ENCODE results near the gene RCSD1. TPM values are rescaled to one million over a fixed set of nuclear protein-coding genes. Genes with fewer than 3 reads are reported as not detected.

RCSD1 gene
- total RNA-seq, 1 experiment from 2014 or later: 0.16 TPM

DNA sequence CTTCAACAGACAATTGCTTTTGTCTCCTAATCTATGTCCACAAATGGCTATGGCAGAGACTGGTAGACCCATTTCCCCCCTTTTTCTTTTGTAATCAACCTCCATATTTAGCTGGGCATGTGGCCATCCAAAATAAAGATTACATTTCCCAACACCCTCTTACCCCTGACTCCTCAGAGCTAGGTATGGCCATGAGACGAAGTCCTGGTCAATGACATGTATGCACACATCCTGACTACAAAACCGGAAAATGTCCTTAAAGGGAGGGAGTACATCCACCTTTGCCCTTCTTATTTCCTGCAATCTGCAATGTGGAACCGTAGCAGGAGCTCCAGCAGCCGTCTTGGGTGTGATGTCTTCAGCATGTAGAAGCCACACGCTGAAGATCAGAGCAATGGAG is 36.2 kb upstream of the RCSD1 start:
- no peak overlapping the region for H3K4me3 Mint-ChIP-seq (ENCODE audit: unreplicated experiment)
- peaks cover 9% of the 10 kb centered on the region for H3K4me1 Mint-ChIP-seq (ENCODE audit: insufficient read depth, unreplicated experiment)
- peak; percentile 42 for DNase-seq (ENCODE audit: unreplicated experiment)
- intact Hi-C loops (cut with micrococcal nuclease): no loop called here
- no peaks in the 10 kb centered on the region for H3K27me3 Mint-ChIP-seq (ENCODE audit: insufficient read depth, unreplicated experiment)
- TF ChIP-seq, protein P1, sequence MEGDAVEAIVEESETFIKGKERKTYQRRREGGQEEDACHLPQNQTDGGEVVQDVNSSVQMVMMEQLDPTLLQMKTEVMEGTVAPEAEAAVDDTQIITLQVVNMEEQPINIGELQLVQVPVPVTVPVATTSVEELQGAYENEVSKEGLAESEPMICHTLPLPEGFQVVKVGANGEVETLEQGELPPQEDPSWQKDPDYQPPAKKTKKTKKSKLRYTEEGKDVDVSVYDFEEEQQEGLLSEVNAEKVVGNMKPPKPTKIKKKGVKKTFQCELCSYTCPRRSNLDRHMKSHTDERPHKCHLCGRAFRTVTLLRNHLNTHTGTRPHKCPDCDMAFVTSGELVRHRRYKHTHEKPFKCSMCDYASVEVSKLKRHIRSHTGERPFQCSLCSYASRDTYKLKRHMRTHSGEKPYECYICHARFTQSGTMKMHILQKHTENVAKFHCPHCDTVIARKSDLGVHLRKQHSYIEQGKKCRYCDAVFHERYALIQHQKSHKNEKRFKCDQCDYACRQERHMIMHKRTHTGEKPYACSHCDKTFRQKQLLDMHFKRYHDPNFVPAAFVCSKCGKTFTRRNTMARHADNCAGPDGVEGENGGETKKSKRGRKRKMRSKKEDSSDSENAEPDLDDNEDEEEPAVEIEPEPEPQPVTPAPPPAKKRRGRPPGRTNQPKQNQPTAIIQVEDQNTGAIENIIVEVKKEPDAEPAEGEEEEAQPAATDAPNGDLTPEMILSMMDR (IDR thresholded peaks at IDR 0.05; ENCODE audit: unreplicated experiment): no peak
- BruUV-seq (replicated peaks): no TSS peak
- POLR2A ChIA-PET: interaction anchor here (2.2 kb wide), 1 partner anchor 21 kb away, joined by 9 read pairs; no protein-coding TSS in a partner anchor
- H3K36me3 Mint-ChIP-seq (ENCODE audit: insufficient read depth, unreplicated experiment): peaks cover 3% of the 10 kb centered on the region
- H3K27ac Mint-ChIP-seq (ENCODE audit: low read depth, unreplicated experiment): no peak overlapping the region
- CTCF ChIA-PET: interaction anchor here (0.6 to 6.8 kb wide), 11 partner anchors 15 to 281 kb away, joined by 3 to 87 read pairs (median 4); partner anchors contain the start of gene CREG1
- no peaks in the 10 kb centered on the region for H3K9me3 Mint-ChIP-seq (ENCODE audit: unreplicated experiment)

DNA sequence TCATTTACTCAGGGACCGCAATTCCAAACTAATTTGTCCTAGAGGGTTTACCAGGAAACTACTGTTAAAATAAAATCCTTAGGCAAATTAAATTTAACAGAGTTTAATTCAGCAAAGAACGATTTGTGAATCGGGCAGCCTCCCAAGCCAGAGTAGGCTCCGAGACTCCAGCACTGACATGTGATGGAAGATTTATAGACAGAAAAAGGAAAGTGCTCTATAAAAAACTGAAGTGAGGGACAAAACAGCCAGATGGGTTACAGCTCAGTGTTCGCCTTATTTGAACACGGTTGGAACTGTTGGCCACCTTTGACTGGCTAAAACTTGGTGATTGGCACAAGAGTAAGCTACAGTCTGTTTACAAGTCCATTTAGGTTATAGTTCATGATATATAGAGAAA is 35.2 kb upstream of the RCSD1 start:
- Mint-ChIP-seq H3K27me3 (ENCODE audit: insufficient read depth, unreplicated experiment) (no peaks in the 10 kb centered on the region), H3K36me3 (ENCODE audit: insufficient read depth, unreplicated experiment) (peaks cover 6% of the 10 kb centered on the region), H3K4me1 (ENCODE audit: insufficient read depth, unreplicated experiment) (peaks cover 11% of the 10 kb centered on the region), H3K27ac (ENCODE audit: low read depth, unreplicated experiment) (no peak overlapping the region), H3K9me3 (ENCODE audit: unreplicated experiment) (no peaks in the 10 kb centered on the region), H3K4me3 (ENCODE audit: unreplicated experiment) (no peak overlapping the region)
- POLR2A ChIA-PET: interaction anchor here (1.1 to 2.2 kb wide), 3 partner anchors 15 to 78 kb away, joined by 4 to 9 read pairs (median 4); no protein-coding TSS in a partner anchor
- TF ChIP-seq, protein P1 (IDR thresholded peaks at IDR 0.05; ENCODE audit: unreplicated experiment): no peak
- CTCF ChIA-PET: interaction anchor here (0.6 to 6.8 kb wide), 12 partner anchors 16 to 120 kb away, joined by 3 to 87 read pairs (median 4); no protein-coding TSS in a partner anchor
- BruUV-seq (replicated peaks): no TSS peak
- no peak for DNase-seq (ENCODE audit: unreplicated experiment)
- intact Hi-C loops (cut with micrococcal nuclease): no loop called here

DNA sequence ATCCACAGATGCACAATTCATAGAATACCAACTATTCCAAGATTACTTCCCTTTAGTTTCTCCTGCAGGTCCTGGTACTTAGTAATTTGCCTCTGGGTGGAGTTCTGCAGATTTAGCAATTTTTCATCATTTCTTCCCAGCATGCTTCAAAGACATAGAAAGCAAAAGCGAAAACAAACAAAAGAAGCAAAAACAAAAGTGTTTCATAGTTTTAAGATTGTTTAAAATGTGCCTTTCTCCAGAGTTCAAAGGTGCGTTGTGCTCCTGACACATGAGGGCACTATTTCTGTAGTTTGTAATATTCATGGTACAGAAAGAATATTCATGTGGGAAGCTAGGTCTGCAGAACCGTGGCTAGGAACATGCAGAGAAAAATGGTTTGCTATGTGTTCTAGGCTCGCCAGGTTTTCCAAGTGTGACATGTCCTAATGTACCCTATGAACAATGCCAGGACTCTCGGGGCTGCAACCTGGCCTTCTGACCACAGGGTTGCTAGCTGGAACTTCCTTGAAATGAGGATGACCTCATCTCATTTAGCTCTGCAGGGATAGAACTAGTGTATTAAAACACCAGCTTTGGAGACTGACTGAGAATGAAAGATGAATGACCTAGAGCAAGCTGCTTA is 30.0 kb upstream of the RCSD1 start:
- ChIA-PET POLR2A (interaction anchor here (0.7 to 2.9 kb wide), 16 partner anchors 10 to 201 kb away, joined by 3 to 52 read pairs (median 6); partner anchors contain the start of gene CREG1), CTCF (interaction anchor here (0.6 to 8.2 kb wide), 65 partner anchors 9 to 686 kb away, joined by 3 to 400 read pairs (median 5); partner anchors contain the start of gene RCSD1)
- Mint-ChIP-seq H3K4me3 (ENCODE audit: unreplicated experiment) (no peak overlapping the region), H3K9me3 (ENCODE audit: unreplicated experiment) (no peaks in the 10 kb centered on the region), H3K4me1 (ENCODE audit: insufficient read depth, unreplicated experiment) (peaks cover 10% of the 10 kb centered on the region), H3K36me3 (ENCODE audit: insufficient read depth, unreplicated experiment) (peaks cover 6% of the 10 kb centered on the region), H3K27ac (ENCODE audit: low read depth, unreplicated experiment) (no peak overlapping the region), H3K27me3 (ENCODE audit: insufficient read depth, unreplicated experiment) (no peaks in the 10 kb centered on the region)
- BruUV-seq (replicated peaks): no TSS peak
- intact Hi-C loops (cut with micrococcal nuclease): loop anchor here (1.0 to 2.0 kb wide), 5 partner anchors 84 to 482 kb away; no protein-coding TSS in a partner anchor
- TF ChIP-seq, protein P1 (IDR thresholded peaks at IDR 0.05; ENCODE audit: unreplicated experiment): peak; percentile 73
- DNase-seq (ENCODE audit: unreplicated experiment): peak; percentile 75

Data from MCF 10A (cell line).